Suppressor macrophage treated with lipopolysaccharide for 1 hour (primary cell): ENCODE measurements around the gene TTC5.
"Not testable (repeated sequence)": the region's sequence is repeated elsewhere in the genome, so short reads cannot be mapped to it uniquely, and the experiment has no call there.

Source experiments
- DNase-seq, 3 donors: peaks; one replicate each; pipeline ENCODE4 v3.0.0-alpha.2; 2020 to 2022

Gene TTC5

DNA sequence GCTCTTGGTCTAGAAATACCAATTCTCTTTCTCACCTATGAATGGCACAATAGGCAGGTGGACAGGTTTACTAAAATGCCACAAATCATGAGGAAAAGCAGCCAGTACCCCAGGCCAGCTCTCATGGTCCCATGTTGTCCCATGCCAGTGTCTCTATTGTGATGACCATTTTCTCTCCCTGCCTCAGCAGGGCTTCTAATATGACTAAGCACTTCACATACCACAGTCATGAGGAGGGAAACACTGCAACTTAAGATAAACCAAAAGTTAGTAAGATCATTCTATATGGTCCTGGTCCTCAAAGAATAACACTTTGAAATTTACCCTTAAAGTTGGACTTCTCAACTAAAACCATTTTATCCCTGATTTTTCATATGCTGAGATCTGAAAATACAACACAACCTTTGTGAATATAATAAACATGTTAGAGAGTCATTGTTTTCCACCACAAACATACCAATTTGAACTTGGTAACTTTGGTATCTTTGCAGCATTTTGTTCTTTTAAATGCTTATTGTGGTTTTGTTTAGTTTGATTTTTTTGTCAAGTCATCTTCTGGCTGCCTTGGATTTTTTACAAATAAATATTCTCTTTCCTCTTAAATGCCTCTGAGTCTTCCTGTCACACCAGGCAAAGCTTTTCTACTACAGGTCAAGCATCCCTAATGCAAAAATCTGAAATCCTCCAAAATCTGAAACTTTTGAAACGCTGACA, 3.6 kb downstream of the TTC5 start:
- peak in 1 of 3 donors; percentile 3 for DNase-seq

DNA sequence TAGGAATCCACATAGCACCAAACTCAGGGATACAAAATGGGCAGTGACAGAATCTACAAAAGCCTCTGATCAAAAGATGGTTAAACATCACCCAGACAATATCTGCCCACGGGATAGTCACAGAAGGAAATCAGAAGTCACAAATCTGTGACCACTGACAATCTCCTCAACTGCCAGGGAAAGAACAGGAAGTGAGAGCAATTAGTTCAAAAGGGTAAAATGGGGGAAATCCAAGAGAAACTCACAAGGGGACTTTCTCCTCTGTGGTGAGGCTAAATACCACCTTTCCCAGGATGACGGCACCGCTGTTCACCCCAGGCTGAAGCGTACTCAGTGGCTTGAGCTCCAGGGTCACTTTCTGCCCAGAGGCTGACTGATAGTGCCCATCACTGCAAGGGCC, 10.7 kb downstream of the TTC5 start:
- DNase-seq = peak; percentile 84 to 92 (median 88)

DNA sequence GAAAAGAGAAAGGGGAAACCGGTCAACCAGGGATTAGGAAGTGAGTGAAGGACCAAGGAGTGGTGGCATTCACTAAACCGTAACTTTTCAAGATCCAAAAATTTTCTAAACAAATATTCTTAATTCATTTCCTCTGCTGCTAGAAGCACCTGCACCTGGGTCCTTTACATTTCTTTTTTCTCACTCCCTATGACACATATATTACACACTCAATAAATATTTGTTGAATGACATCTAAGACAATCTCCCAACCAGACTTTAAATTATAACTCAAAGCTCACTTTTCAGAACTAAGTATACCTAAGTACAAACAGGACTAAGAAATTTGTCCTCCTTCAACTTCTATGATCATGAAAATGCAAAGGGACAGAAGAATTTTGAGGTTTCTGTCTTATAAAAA, 11.1 kb downstream of the TTC5 start:
- DNase-seq = no peak

DNA sequence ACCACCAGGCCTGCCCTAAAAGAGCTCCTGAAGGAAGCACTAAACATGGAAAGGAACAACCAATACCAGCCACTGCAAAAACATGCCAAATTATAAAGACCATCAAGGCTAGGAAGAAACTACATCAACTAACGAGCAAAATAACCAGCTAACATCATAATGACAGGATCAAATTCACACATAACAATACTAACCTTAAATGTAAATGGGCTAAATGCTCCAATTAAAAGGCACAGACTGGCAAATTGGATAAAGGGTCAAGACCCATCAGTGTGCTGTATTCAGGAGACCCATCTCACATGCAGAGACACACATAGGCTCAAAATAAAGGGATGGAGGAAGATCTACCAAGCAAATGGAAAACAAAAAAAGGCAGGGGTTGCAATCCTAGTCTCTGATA, 23.8 kb downstream of the TTC5 start:
- DNase-seq = not testable (repeated sequence)

DNA sequence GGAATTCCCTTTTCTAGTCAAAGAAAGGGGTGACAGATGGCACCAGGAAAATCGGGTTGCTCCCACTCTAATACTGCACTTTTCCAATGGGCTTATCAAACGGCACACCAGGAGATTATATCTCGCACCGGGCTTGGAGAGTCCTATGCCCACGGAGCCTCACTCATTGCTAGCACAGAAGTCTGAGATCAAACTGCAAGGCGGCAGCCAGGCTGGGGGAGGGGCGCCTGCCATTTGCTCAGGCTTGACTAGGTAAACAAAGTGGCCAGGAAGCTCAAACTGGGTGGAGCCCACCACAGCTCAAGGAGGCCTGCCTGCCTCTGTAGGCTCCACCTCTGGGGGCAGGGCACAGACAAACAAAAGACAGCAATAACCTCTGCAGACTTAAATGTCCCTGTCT, 25.5 kb downstream of the TTC5 start:
- not testable (repeated sequence) for DNase-seq

DNA sequence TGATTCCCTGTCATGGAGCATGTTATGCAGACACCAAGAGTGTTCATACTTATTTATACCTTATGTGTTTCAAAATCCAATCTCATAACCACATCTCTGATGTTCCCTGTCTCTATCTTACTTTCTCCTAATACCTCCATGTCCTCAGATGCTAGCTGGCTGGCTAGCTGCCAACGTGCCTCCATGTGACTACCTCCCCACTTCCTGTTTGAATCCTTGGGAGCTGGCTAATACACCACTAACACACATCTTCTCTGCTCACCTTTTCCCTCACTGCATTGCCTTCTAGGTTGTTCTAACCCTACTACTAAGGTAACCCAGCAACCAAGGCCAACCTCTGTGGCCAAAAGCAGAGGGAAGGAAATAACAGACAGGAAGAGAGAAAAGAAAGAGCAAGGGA, 27.3 kb downstream of the TTC5 start:
- no peak for DNase-seq

DNA sequence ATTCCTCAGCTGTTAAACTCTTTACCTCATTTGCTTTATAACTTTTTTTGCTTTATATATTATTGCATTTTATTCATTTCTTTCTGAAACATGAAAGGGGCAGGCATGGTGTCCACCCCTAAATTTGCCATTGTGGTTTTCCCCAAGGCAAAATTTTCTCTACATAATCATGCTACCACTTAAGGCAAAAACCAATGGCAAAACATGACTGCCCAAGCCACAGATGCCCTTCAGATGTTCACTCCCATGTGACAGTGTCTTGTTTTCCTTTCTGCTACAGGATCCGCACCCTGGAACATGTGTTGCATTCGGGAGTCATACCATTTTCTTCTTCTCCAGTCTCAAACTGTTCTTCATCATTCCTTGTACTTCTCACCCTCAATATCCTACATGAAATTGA, 28.3 kb downstream of the TTC5 start:
- DNase-seq = no peak

DNA sequence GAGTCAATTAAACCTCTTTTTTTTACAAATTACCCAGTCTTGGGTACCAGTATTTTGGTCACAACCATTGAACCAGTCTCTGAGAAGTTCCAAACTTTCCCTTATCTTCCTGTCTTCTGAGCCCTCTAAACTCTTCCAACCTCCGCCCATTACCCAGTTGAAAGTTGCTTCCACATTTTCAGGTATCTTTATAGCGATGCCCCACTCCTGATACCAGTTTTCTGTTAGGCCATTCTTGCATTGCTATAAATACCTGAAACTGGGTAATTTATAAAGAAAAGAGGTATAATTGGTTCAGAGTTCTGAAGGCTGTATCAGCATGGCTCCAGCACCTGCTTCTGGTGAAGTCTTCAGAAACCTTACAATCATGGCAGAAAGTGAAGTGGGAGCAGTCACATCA, 31.7 kb downstream of the TTC5 start:
- no peak for DNase-seq

DNA sequence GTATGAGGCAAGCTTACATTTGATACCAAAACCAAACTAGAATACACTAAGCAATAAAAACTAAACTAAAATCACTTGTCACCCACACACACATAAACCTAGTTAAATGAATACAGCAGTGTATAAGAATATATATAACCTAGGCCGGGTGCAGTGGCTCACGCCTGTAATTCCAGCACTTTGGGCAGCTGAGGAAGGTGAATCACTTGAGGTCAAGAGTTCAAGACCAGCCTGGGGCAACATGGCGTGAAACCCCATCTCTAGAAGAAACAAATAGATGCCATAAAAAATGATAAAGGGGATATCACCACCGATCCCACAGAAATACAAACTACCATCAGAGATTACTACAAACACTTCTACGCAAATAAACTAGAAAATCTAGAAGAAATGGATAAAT, 41.4 kb downstream of the TTC5 start:
- not testable (repeated sequence) for DNase-seq

DNA sequence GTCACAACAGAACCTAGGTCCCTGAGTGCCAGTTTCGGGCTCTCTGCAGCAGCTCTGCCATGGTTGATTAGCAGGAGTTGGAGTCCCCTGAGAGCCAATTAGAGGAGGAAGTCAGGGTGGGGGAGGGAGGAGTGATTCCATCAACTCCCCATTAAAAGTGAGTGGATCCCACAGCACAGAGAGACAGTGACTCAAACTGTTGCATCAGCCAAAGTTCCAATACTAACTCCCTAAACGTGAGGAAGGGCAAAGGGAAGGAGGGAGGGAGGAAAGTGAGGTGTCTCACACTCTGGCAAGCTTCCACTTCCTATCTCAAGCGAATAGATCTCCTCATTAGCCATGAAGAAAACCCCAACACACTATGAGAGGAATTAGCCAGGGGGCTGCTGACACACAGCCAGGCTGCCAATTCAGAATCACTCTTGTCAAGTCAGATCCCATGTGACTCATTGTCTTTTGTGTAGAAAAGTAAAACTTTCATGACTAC, 43.1 kb downstream of the TTC5 start:
- peak; percentile 25 to 51 (median 32) for DNase-seq

DNA sequence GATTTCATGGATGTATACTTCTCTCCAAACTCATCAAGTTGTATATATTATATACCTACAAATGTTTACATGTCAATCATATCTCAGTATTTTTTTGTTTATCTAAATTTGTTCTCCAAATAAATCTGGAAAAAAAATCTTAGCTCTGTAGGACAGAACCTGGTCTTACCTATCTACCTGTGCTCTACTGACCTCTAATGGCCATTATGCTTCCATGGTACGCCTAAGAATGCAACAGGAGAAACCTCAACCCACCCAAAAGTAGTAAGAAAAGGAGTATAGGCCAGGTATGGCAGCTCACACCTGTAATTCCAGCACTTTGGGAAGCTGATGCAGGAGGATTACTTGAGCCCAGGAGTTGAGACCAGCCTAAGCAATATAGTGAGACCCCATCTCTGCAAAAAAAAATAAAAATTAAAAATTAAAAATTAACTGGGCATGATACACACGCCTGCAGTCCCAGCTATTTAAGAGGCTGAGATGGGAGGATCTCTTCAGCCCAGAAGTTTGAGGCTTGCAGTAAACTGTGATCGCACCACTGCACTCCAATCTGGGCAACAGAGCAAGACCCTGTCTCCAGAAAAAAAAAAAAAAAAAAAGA, 58.0 kb downstream of the TTC5 start:
- DNase-seq = peak in 1 of 3 donors; percentile 12
